Kidney epithelial cell (primary cell): ENCODE measurements around the gene RAB40B. TPM values are rescaled to one million over a fixed set of nuclear protein-coding genes. Genes with fewer than 3 reads are reported as not detected.

ENCODE experiments used
- DNase-seq: peaks from one replicate; pipeline ENCODE4 v3.0.0-alpha.2; 2010; ENCODE audit warnings: low read depth
- H3K27me3 ChIP-seq: 2 replicates; pipeline ENCODE4 v1.6.0; 2011; ENCODE audit warnings: low read length; ENCODE audit not compliant: control insufficient read depth, insufficient read depth
- H3K36me3 ChIP-seq: 2 replicates; pipeline ENCODE4 v1.5.1; 2011; ENCODE audit warnings: low read length; ENCODE audit not compliant: control insufficient read depth, insufficient read depth
- H3K4me3 ChIP-seq: 2 replicates; pipeline ENCODE4 v1.5.1; 2011; ENCODE audit warnings: low read depth, mild to moderate bottlenecking, control low read depth, low read length
- CTCF ChIP-seq: IDR thresholded peaks from 2 replicates; pipeline ENCODE4 v1.5.1; 2011; ENCODE audit warnings: mild to moderate bottlenecking, moderate library complexity, low read length, control low read depth, inconsistent platforms; ENCODE audit not compliant: insufficient read depth, poor library complexity, severe bottlenecking
- total RNA-seq: library from RNA; depleted of rRNA; stranded (reverse); fragments of >200 nt; gene quantifications from 2 replicates; pipeline ENCODE4 v1.2.3, GENCODE V29; 2015

Gene RAB40B
- total RNA-seq, 1 donor from 2014 or later = 7.3 TPM

GRCh38 chr17:82638183-82638773 lies 60.2 kb downstream of the RAB40B start:
- TF ChIP-seq CTCF = no peak
- H3K27me3 ChIP-seq = no peaks in the 10 kb centered on the region
- no peaks in the 10 kb centered on the region for H3K36me3 ChIP-seq
- H3K4me3 ChIP-seq = no peak overlapping the region
- DNase-seq = no peak

- no peaks in the 10 kb centered on the region for H3K36me3 ChIP-seq
Measured at GRCh38 chr17:82636626-82637598, 61.6 kb downstream of the RAB40B start.

DNA sequence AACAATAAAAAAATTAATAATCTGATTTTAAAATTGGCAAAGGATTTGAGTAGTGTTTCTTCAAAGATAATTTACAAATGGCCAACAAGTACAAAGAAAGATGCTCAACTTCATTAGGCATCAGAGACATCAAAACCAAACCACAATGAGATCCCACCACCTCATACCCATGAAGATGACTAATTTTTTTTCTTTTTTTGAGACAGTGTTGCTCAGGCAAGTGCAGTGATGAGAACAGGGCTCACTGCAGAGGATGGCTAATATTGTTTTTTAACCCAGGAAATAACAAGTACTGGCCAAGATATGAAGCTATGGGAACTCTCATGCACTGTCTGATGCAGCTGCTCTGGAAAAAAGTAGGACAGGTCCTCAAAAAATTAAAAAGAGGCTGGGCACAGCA lies 65.2 kb downstream of the RAB40B start:
- no peaks in the 10 kb centered on the region for H3K36me3 ChIP-seq

More at GRCh38 chr17:82636626-82637598, 61.6 kb downstream of the RAB40B start:
- H3K4me3 ChIP-seq = no peak overlapping the region
- TF ChIP-seq CTCF = no peak
- no peak for DNase-seq
- H3K27me3 ChIP-seq = no peaks in the 10 kb centered on the region

GRCh38 chr17:82632451-82632850 lies 66.0 kb downstream of the RAB40B start:
- Histone ChIP-seq H3K4me3 (no peak overlapping the region), H3K36me3 (peaks cover 2% of the 10 kb centered on the region), H3K27me3 (no peaks in the 10 kb centered on the region)
- no peak for DNase-seq
- no peak for TF ChIP-seq CTCF

More for the DNA sequence above, 65.2 kb downstream of the RAB40B start:
- no peak overlapping the region for H3K4me3 ChIP-seq
- DNase-seq = no peak
- no peaks in the 10 kb centered on the region for H3K27me3 ChIP-seq
- no peak for TF ChIP-seq CTCF

- Histone ChIP-seq H3K4me3 (no peak overlapping the region), H3K27me3 (no peaks in the 10 kb centered on the region), H3K36me3 (peaks cover 2% of the 10 kb centered on the region)
- DNase-seq = no peak
- TF ChIP-seq CTCF = no peak
Measured at GRCh38 chr17:82631544-82631943, 67.0 kb downstream of the RAB40B start.
